AG04449 (cell line): Measurements from ENCODE around the gene IGFBP3.

Experiments used
- CTCF ChIA-PET: fragments of 350-600 bp; formaldehyde crosslinking; extraction: SDS; loops from one replicate; lab custom pipeline; 2021; ENCODE audit warnings: antibody characterized with exemption; lab: Yijun Ruan, JAX
- POLR2A ChIA-PET: fragments of 400-600, 350-600 bp; formaldehyde crosslinking; extraction: SDS; loops from one replicate; lab custom pipeline; 2020; ENCODE audit warnings: antibody characterized with exemption, inconsistent platforms; lab: Yijun Ruan, JAX
- DNase-seq: peaks from one replicate; pipeline ENCODE4 v3.0.0-alpha.2; 2010; ENCODE audit warnings: low read depth, low spot score
- H3K4me3 ChIP-seq: 2 replicates; pipeline ENCODE4 v1.5.1; 2011; ENCODE audit warnings: low read depth, mild to moderate bottlenecking, control low read depth, low read length
- TF ChIP-seq, protein P1 (sequence below): IDR thresholded peaks from one replicate; pipeline ENCODE4 v1.5.1; 2011; ENCODE audit warnings: mild to moderate bottlenecking, moderate library complexity, low read length, control low read depth, inconsistent platforms; ENCODE audit not compliant: insufficient read depth; ENCODE audit errors: missing control alignments

IGFBP3 gene

DNA sequence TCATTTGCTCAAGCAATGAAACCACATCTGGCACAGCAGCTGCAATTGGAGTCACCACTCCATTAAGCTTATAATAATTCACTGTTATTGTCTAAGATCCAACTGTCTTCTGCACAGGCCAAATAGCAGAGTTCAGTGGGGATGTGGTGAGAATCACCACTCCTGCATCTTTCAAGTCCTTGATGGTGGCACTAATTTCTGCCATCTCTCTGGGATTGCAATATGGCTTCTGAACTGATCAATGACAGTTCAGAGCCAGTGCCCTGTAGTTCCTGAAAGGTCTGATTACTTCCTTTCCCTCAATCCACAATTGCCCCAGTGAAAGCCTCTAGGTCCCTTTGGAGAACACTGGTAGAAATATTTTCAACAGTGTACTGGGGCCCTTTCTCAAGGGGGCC, 26.4 kb downstream of the IGFBP3 start:
- no peak for DNase-seq
- TF ChIP-seq, protein P1, sequence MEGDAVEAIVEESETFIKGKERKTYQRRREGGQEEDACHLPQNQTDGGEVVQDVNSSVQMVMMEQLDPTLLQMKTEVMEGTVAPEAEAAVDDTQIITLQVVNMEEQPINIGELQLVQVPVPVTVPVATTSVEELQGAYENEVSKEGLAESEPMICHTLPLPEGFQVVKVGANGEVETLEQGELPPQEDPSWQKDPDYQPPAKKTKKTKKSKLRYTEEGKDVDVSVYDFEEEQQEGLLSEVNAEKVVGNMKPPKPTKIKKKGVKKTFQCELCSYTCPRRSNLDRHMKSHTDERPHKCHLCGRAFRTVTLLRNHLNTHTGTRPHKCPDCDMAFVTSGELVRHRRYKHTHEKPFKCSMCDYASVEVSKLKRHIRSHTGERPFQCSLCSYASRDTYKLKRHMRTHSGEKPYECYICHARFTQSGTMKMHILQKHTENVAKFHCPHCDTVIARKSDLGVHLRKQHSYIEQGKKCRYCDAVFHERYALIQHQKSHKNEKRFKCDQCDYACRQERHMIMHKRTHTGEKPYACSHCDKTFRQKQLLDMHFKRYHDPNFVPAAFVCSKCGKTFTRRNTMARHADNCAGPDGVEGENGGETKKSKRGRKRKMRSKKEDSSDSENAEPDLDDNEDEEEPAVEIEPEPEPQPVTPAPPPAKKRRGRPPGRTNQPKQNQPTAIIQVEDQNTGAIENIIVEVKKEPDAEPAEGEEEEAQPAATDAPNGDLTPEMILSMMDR = no peak
- POLR2A ChIA-PET = interaction anchor here (0.7 kb wide), 1 partner anchor 915 kb away, joined by 3 read pairs; no protein-coding TSS in a partner anchor
- CTCF ChIA-PET = interaction anchor here (1.7 to 3.2 kb wide), 3 partner anchors 26 to 1359 kb away, joined by 4 to 54 read pairs (median 8); partner anchors contain the start of gene IGFBP3
- H3K4me3 ChIP-seq = no peak overlapping the region

DNA sequence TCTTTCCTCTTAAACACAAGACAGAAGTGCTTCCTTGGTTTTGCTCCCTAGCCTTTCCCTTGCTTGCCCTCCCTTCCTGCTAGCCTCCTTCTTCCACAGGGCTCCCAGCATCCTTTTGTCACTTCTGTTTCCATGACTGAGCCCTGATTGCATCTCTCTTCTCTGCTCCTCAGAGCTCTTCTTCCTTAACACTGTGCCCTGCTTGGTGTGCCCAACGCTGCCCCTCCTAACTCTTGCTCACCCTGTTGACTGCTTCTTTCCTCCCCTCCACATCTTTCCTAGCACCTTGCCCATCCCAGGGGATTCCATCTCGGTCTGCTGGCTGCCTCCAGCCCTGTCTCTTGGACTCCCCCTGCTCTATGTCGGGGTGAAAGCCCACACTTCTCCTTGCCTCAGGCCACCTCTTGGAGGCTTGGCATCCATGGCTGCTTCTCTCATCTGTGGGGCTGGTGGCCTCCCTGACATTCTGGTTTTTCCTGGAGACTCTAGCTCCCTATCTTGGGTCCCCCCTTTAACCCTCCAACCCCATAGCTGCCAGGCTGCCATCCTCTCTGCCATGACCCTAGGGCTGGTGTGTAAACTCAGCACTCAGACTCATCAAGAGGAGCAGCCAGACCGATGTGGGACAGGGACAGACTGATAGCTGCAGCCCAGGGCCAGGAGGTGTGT, 26.9 kb downstream of the IGFBP3 start:
- no peak for DNase-seq
- POLR2A ChIA-PET = no interaction called here

DNA sequence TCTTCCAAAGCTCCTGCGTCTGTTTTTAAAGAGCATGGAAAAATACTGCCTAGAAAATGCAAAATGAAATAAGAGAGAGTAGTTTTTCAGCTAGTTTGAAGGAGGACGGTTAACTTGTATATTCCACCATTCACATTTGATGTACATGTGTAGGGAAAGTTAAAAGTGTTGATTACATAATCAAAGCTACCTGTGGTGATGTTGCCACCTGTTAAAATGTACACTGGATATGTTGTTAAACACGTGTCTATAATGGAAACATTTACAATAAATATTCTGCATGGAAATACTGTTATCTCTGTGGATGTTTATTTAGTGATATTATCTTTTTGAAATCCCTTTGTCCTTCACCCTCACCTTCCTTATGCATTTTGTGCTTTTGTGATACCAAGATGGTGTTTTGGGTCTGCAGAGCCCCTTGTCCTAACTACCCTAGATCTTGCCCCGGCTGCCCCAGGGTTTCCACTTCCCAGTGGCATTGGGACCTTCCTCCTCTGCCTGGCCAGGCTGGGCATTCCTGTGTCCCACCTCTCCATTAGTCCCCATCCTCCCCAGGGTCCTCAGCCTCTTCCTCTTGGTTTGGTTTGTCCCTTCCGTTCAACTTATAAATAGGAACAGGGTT, 27.6 kb downstream of the IGFBP3 start:
- ChIA-PET CTCF (interaction anchor here (1.1 to 5.0 kb wide), 8 partner anchors 8 to 1362 kb away, joined by 3 to 63 read pairs (median 7); partner anchors contain the start of gene IGFBP3), POLR2A (no interaction called here)
- no peak overlapping the region for H3K4me3 ChIP-seq
- no peak for DNase-seq
- TF ChIP-seq, protein P1 = no peak

More for the DNA sequence above, 26.9 kb downstream of the IGFBP3 start:
- TF ChIP-seq, protein P1 = no peak
- H3K4me3 ChIP-seq = no peak overlapping the region
- CTCF ChIA-PET = interaction anchor here (1.2 to 3.2 kb wide), 4 partner anchors 21 to 1360 kb away, joined by 3 to 54 read pairs (median 6); partner anchors contain the start of gene IGFBP3

DNA sequence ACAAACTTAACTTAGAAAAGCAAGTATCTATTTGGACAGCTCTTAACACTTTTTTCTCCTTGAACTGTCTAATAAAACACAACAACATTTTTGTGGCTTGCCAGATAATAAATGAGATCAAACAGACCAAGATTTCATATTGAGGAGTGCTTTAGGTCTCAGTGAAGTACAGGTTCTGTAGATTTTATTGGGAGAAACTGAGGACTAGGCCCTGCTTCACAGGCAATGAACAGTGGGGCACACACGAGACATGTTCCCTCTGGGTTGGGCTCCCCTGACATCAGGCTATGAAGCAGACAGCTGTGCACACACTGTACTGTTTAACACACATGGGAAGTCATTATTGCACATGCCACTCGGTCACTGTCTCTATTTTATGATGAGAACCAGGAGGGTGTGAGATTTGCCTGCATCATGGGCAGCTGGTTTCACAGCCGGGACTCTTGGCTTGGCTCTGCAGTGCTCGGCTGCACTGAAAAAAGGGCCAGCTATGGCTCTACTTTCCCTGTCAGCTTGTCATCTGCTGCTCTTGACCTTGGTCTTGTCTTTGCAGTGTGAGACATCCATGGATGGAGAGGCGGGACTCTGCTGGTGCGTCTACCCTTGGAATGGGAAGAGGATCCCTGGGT, 28.6 kb downstream of the IGFBP3 start:
- DNase-seq = no peak
- POLR2A ChIA-PET = no interaction called here
- no peak overlapping the region for H3K4me3 ChIP-seq
- TF ChIP-seq, protein P1 = no peak
- CTCF ChIA-PET = interaction anchor here (1.1 to 5.0 kb wide), 8 partner anchors 9 to 1363 kb away, joined by 3 to 63 read pairs (median 7); partner anchors contain the start of gene IGFBP3

DNA sequence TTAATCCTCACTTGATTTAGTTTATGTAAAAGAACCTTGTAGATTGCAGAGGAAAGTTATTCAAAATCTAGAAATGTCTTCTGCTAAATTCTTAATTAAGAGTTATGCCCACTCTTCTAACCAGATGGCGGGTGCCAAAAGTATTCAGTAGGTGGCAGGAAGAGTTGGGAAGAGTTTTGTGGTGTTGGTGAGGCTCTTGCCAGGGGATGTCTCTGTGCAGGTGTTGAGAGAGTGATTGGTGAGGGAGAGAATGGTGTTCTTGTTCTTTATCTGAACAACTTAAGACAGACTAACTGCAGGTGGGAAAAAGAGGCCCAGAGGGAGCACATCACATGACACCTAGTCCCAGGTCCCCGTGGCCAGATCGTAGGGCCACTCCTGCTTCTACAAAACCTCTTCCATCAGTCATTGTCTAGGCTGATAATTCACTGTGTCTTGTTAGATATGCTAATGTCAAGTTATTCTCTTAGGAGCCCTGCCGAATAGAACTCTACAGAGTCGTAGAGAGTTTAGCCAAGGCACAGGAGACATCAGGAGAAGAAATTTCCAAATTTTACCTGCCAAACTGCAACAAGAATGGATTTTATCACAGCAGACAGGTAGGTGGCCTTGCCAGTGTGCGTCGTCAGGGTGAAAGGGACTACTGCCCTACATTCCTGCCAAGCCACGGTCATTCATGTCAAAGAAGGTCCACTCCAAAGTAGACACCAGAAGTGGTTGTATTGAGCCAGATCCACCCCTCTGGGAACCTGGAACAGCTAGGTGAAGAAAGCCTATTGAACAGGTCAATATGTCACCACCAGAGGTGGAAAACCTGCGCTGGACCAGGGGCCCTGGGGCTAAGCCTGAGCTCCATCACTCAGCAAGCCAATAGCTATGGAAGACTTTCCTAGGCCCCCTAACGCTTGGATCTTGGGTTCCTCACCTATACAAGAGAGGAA, 29.3 kb downstream of the IGFBP3 start:
- TF ChIP-seq, protein P1 = no peak
- DNase-seq = no peak
- no peak overlapping the region for H3K4me3 ChIP-seq
- ChIA-PET POLR2A (no interaction called here), CTCF (interaction anchor here (0.9 to 5.0 kb wide), 20 partner anchors 10 to 1375 kb away, joined by 3 to 63 read pairs (median 6); partner anchors contain the start of gene IGFBP3)
